Panc1 (cell line): ENCODE data around the gene SMAP1. TPM values are rescaled to one million over a fixed set of nuclear protein-coding genes. Genes with fewer than 3 reads are reported as not detected.

ENCODE experiments used
- ATAC-seq: fragments of 200-7000 bp; cut with Tn5 transposase; 2 replicates; pipeline ENCODE4 v1.9.1; 2020; ENCODE audit warnings: mild to moderate bottlenecking, moderate library complexity
- BruUV-seq: library from RNA; stranded (reverse); fragments of 400-500 nt; replicated peaks from 2 replicates; lab custom pipeline; 2021; lab: Mats Ljungman, UMichigan
- CTCF ChIA-PET: fragments of 300-600 bp; sonication (Branson Sonifier 250); formaldehyde crosslinking; loops from one replicate; lab custom pipeline; 2022; ENCODE audit warnings: antibody characterized with exemption; lab: Charles Lee
- POLR2A ChIA-PET: fragments of 300-600 bp; sonication (Branson Sonifier 250); formaldehyde crosslinking; loops from one replicate; lab custom pipeline; 2022; ENCODE audit warnings: antibody characterized with exemption; lab: Charles Lee
- DNase-seq: peaks from one replicate; pipeline ENCODE4 v3.0.0-alpha.2; 2010; ENCODE audit warnings: low read depth, low spot score
- H3K27ac ChIP-seq: 2 replicates; pipeline ENCODE4 v1.5.1; 2011; ENCODE audit warnings: mild to moderate bottlenecking, low read length, inconsistent platforms
- H3K27me3 ChIP-seq: fragments of 200-500 bp; sonication (Bioruptor generic); 2 replicates; pipeline ENCODE4 v1.6.0; 2014; ENCODE audit warnings: low read length, inconsistent platforms; ENCODE audit not compliant: control insufficient read depth, insufficient read depth
- H3K36me3 ChIP-seq: fragments of 200-500 bp; sonication (Bioruptor generic); 2 replicates; pipeline ENCODE4 v1.5.1; 2014; ENCODE audit warnings: inconsistent platforms, mild to moderate bottlenecking, low read length, moderate library complexity; ENCODE audit not compliant: control insufficient read depth, insufficient read depth
- H3K4me1 ChIP-seq: 2 replicates; pipeline ENCODE4 v1.5.1; 2011; ENCODE audit warnings: inconsistent platforms, mild to moderate bottlenecking, low read length, moderate library complexity; ENCODE audit not compliant: control insufficient read depth, insufficient read depth
- H3K4me3 ChIP-seq, 2 experiments: 2 replicates each; pipeline ENCODE4 v1.5.1; 2011 to 2012; ENCODE audit warnings: low read depth in 2 of 2, low read length in 2 of 2, mild to moderate bottlenecking in 2 of 2, inconsistent platforms in 1 of 2, moderate library complexity in 1 of 2
- H3K9me3 ChIP-seq: fragments of 200-500 bp; sonication (Bioruptor generic); 2 replicates; pipeline ENCODE4 v1.5.1; 2014; ENCODE audit warnings: low read depth, mild to moderate bottlenecking, inconsistent platforms, low read length, moderate library complexity; ENCODE audit not compliant: control insufficient read depth, insufficient read depth
- CTCF ChIP-seq: fragments of 450-650 bp; IDR thresholded peaks from 2 replicates; pipeline ENCODE4 v1.5.1; 2017; ENCODE audit warnings: mild to moderate bottlenecking
- POLR2AphosphoS5 ChIP-seq: IDR thresholded peaks from 2 replicates; pipeline ENCODE4 v1.6.1; 2012; ENCODE audit warnings: mild to moderate bottlenecking, low read depth, low read length, moderate library complexity
- REST ChIP-seq, 2 experiments: IDR thresholded peaks; 2 replicates each; pipeline ENCODE4 v1.6.1; 2011 to 2012; ENCODE audit warnings: low read depth in 2 of 2, control low read depth in 1 of 2, low read length in 1 of 2, mild to moderate bottlenecking in 1 of 2, moderate library complexity in 1 of 2; ENCODE audit not compliant: insufficient read depth in 1 of 2
- SIN3A ChIP-seq: IDR thresholded peaks from 2 replicates; pipeline ENCODE4 v1.6.1; 2012; ENCODE audit warnings: low read depth, mild to moderate bottlenecking, low read length, moderate library complexity, borderline replicate concordance; ENCODE audit not compliant: insufficient read depth
- TCF7L2 ChIP-seq: IDR thresholded peaks from 2 replicates; pipeline ENCODE4 v1.6.1; 2011; ENCODE audit warnings: mild to moderate bottlenecking, low read depth, low read length, inconsistent platforms
- in situ Hi-C: cut with HindIII; loops from 2 replicates; pipeline ENCODE4 v1.10.0; 2016; ENCODE audit warnings: low sequenced_read_pairs, low pct_unique_long_range_greater_than_20kb
- intact Hi-C: fragments of 100-400 bp; cut with micrococcal nuclease; formaldehyde crosslinking; loops from one replicate; pipeline ENCODE4 v1.10.0; 2022; ENCODE audit not compliant: unreplicated experiment
- total RNA-seq: library from RNA; stranded (reverse); gene quantifications from one replicate; pipeline ENCODE4 v1.2.1, GENCODE V29; 2021; ENCODE audit not compliant: unreplicated experiment

Gene SMAP1
- total RNA-seq, 1 experiment from 2014 or later: 41.9 TPM

GRCh38 chr6:70680396-70680795 lies 12.7 kb downstream of the SMAP1 start:
- no TSS peak for BruUV-seq
- peaks cover 7% of the 10 kb centered on the region; the same call in 1 of the 2 replicates for H3K4me1 ChIP-seq
- no peak for DNase-seq
- intact Hi-C loops (loop anchor here (10.0 kb wide), 1 partner anchor 266 kb away; the partner anchor contains the start of gene FAM135A), in situ Hi-C loops (no loop called here)
- H3K36me3 ChIP-seq: no peaks in the 10 kb centered on the region
- H3K9me3 ChIP-seq: no peaks in the 10 kb centered on the region
- TF ChIP-seq CTCF (no peak), REST (IDR thresholded peaks at IDR 0.05; ENCODE audit: insufficient read depth in 1 of 2, low read depth in 2 of 2, low read length in 1 of 2) (no peak), SIN3A (no peak), TCF7L2 (no peak), POLR2AphosphoS5 (no peak)
- POLR2A ChIA-PET: no interaction called here
- CTCF ChIA-PET: no interaction called here
- no peak for ATAC-seq
- no peak overlapping the region for H3K4me3 ChIP-seq
- H3K27ac ChIP-seq: no peak overlapping the region
- no peaks in the 10 kb centered on the region for H3K27me3 ChIP-seq

- ATAC-seq (peak; percentile 62; the same call in 1 of the 2 replicates), DNase-seq (no peak)
- Histone ChIP-seq H3K27me3 (no peaks in the 10 kb centered on the region), H3K36me3 (no peaks in the 10 kb centered on the region), H3K4me1 (peaks cover 14% of the 10 kb centered on the region; the same call in 1 of the 2 replicates), H3K9me3 (no peaks in the 10 kb centered on the region), H3K27ac (no peak overlapping the region), H3K4me3 (no peak overlapping the region)
- ChIA-PET CTCF (interaction anchor here (0.5 to 1.1 kb wide), 3 partner anchors 140 to 1374 kb away, joined by 3 to 4 read pairs (median 3); no protein-coding TSS in a partner anchor), POLR2A (no interaction called here)
- in situ Hi-C loops (no loop called here), intact Hi-C loops (loop anchor here (5.0 to 10.0 kb wide), 2 partner anchors 270 to 378 kb away; partner anchors contain the start of gene FAM135A)
- no TSS peak for BruUV-seq
- no peak for TF ChIP-seq SIN3A
- TF ChIP-seq CTCF: no peak
- no peak for TF ChIP-seq POLR2AphosphoS5
- no peak for TF ChIP-seq TCF7L2
Measured at GRCh38 chr6:70684794-70685493, 17.3 kb downstream of the SMAP1 start.
